ENCODE results near the gene HOXB2.
A peak's percentile ranks its signal among the peaks of the same experiment; 100 is the strongest.

Gene HOXB2

GRCh38 chr17:48565022-48565554, 20.2 kb upstream of the HOXB2 start:
- no peak for DNase-seq

GRCh38 chr17:48564188-48565021, 19.5 kb upstream of the HOXB2 start:
- DNase-seq: no peak

GRCh38 chr17:48563867-48564187, 18.9 kb upstream of the HOXB2 start:
- no peak for DNase-seq

GRCh38 chr17:48563385-48563838, 18.5 kb upstream of the HOXB2 start:
- DNase-seq: no peak

- DNase-seq: no peak
These were observed 18.0 kb upstream of the HOXB2 start for GRCh38 chr17:48562934-48563333.

GRCh38 chr17:48561884-48562810, 17.2 kb upstream of the HOXB2 start:
- no peak for DNase-seq

GRCh38 chr17:48559840-48560817, 15.2 kb upstream of the HOXB2 start:
- DNase-seq: no peak

GRCh38 chr17:48559122-48559839, 14.4 kb upstream of the HOXB2 start:
- no peak for DNase-seq

GRCh38 chr17:48558831-48559121, 13.9 kb upstream of the HOXB2 start:
- no peak for DNase-seq

GRCh38 chr17:48558057-48558830, 13.3 kb upstream of the HOXB2 start:
- no peak for DNase-seq

GRCh38 chr17:48556576-48557401, 11.9 kb upstream of the HOXB2 start:
- no peak for DNase-seq

- no peak for DNase-seq
These were observed 11.3 kb upstream of the HOXB2 start for GRCh38 chr17:48556229-48556575.

- DNase-seq: peak; percentile 37
These were observed 10.6 kb upstream of the HOXB2 start for GRCh38 chr17:48555258-48556228.

- peak; percentile 26 for DNase-seq
These were observed 9.7 kb upstream of the HOXB2 start for GRCh38 chr17:48554412-48555257.

- DNase-seq: no peak
These were observed 8.9 kb upstream of the HOXB2 start for GRCh38 chr17:48553826-48554225.

GRCh38 chr17:48553190-48553547, 8.3 kb upstream of the HOXB2 start:
- DNase-seq: no peak

GRCh38 chr17:48552466-48553189, 7.7 kb upstream of the HOXB2 start:
- no peak for DNase-seq

Data from NCI-H1694 (cell line).